Measurements from ENCODE around the gene NCOA5. TPM values are rescaled to one million over a fixed set of nuclear protein-coding genes. Genes with fewer than 3 reads are reported as not detected.
A peak's percentile ranks its signal among the peaks of the same experiment; 100 is the strongest.

Gene NCOA5
- total RNA-seq, 2 donors from 2014 or later, result 11.9 to 13.7 TPM

DNA sequence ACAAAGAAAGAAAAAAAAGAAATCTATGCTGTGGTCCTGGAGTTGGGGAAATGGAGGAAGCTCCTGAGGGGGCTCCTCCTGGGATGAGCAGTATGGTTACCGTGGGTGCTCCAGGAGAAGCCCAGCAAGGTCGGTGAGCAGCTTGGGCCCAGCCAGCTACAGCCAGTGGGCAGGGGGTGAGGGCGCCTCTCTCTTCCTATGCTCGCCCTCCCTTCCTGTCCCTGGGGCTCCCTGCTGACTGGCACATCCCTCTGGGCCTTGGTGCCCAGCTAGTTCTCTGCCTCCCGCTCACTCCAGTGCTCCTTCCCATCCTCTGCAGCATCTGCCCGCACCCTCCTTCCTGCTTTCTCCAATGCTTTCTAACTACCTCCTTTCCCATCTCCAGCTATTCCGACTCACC lies 45.0 kb upstream of the NCOA5 start:
- Histone ChIP-seq H3K4me3 (no peak overlapping the region), H3K27ac (no peak overlapping the region), H3K4me1 (peaks cover 7% of the 10 kb centered on the region), H3K27me3 (no peaks in the 10 kb centered on the region), H3K36me3 (replicated peaks in 1 of 2; ENCODE audit: insufficient read depth in 1 of 2, low read depth in 2 of 2) (no peaks in the 10 kb centered on the region), H3K9me3 (no peaks in the 10 kb centered on the region)
- TF ChIP-seq CTCF (IDR thresholded peaks at IDR 0.05), result no peak
- no peak for TF ChIP-seq POLR2A (IDR thresholded peaks at IDR 0.05)
- 74 to 77% methylated on average over 7 of the region's 7 CpGs for WGBS, 2 donors
- intact Hi-C loops (cut with DNase I), result loop anchor here (5.0 kb wide), 1 partner anchor 213 kb away; no protein-coding TSS in a partner anchor
- ATAC-seq (no peak), DNase-seq (no peak)

GRCh38 chr20:46133886-46134654 lies 44.3 kb upstream of the NCOA5 start:
- no peak for DNase-seq

DNA sequence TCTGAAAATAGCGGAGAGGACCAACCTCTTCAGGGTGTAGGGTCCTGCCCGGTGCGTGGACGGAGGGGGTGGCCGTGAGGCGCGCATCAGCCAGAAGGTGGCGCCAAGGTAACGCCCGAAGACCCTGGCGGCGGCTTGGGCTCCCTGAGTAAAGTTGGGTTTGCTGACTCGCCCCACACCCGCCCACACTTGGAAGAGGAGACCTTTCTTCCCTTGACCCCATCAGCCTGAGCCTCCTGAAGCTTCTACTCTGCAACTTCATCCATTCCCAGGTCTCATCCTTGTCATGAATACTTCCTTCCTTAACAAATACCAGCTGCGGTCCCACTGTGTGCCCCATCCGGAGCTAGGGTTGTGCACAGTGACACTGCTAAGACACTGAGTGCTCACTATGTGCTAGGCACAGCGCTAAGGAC lies 43.0 kb upstream of the NCOA5 start:
- ATAC-seq, result peak; percentile 79
- no peaks in the 10 kb centered on the region for H3K9me3 ChIP-seq
- H3K4me3 ChIP-seq, result no peak overlapping the region
- no peak for TF ChIP-seq POLR2A (IDR thresholded peaks at IDR 0.05)
- peak; percentile 67 to 91 (median 83) for TF ChIP-seq CTCF (IDR thresholded peaks at IDR 0.05)
- H3K27me3 ChIP-seq, result no peaks in the 10 kb centered on the region
- H3K27ac ChIP-seq, result no peak overlapping the region
- H3K4me1 ChIP-seq, result peaks cover 6% of the 10 kb centered on the region
- intact Hi-C loops (cut with DNase I), result loop anchor here (5.0 kb wide), 1 partner anchor 215 kb away; no protein-coding TSS in a partner anchor
- whole genome bisulfite sequencing, 2 donors, result 10 to 18% methylated on average over 17 of the region's 17 CpGs
- DNase-seq, result peak; percentile 74 to 82 (median 76)
- no peaks in the 10 kb centered on the region for H3K36me3 ChIP-seq (replicated peaks in 1 of 2; ENCODE audit: insufficient read depth in 1 of 2, low read depth in 2 of 2)

More at GRCh38 chr20:46133886-46134654, 44.3 kb upstream of the NCOA5 start:
- no peak overlapping the region for H3K4me3 ChIP-seq
- no peaks in the 10 kb centered on the region for H3K36me3 ChIP-seq (replicated peaks in 1 of 2; ENCODE audit: insufficient read depth in 1 of 2, low read depth in 2 of 2)
- H3K9me3 ChIP-seq, result no peaks in the 10 kb centered on the region
- 65% methylated on average over 11 of the region's 11 CpGs for WGBS, 2 donors
- H3K27ac ChIP-seq, result no peak overlapping the region
- no peak for ATAC-seq
- intact Hi-C loops (cut with DNase I), result loop anchor here (5.0 kb wide), 1 partner anchor 213 kb away; no protein-coding TSS in a partner anchor
- TF ChIP-seq POLR2A (IDR thresholded peaks at IDR 0.05) (no peak), CTCF (IDR thresholded peaks at IDR 0.05) (no peak)
- H3K4me1 ChIP-seq, result peaks cover 6% of the 10 kb centered on the region
- H3K27me3 ChIP-seq, result no peaks in the 10 kb centered on the region

- ATAC-seq (no peak), DNase-seq (no peak)
- intact Hi-C loops (cut with DNase I), result loop anchor here (5.0 kb wide), 1 partner anchor 216 kb away; no protein-coding TSS in a partner anchor
- Histone ChIP-seq H3K36me3 (replicated peaks in 1 of 2; ENCODE audit: insufficient read depth in 1 of 2, low read depth in 2 of 2) (no peaks in the 10 kb centered on the region), H3K4me3 (no peak overlapping the region), H3K9me3 (no peaks in the 10 kb centered on the region), H3K27me3 (no peaks in the 10 kb centered on the region), H3K4me1 (peaks cover 6% of the 10 kb centered on the region), H3K27ac (no peak overlapping the region)
- no peak for TF ChIP-seq POLR2A (IDR thresholded peaks at IDR 0.05)
- TF ChIP-seq CTCF (IDR thresholded peaks at IDR 0.05), result no peak
- WGBS, 2 donors, result 29 to 32% methylated on average over 6 of the region's 6 CpGs
These were observed 41.6 kb upstream of the NCOA5 start for GRCh38 chr20:46131396-46131795.

All from body of pancreas (tissue), 4 donors.